GM23248 (cell line): ENCODE results near the gene GPR176.

Experiments
- EZH2 ChIP-seq: fragments of 200-600 bp; sonication (generic); IDR thresholded peaks from 2 replicates; pipeline ENCODE4 v1.6.1; 2018; ENCODE audit warnings: antibody characterized with exemption, mild to moderate bottlenecking; ENCODE audit not compliant: insufficient read depth, poor library complexity, severe bottlenecking
- EZH2phosphoT487 ChIP-seq: fragments of 200-600 bp; sonication (generic); IDR thresholded peaks from 2 replicates; pipeline ENCODE4 v1.6.1; 2018; ENCODE audit warnings: antibody characterized with exemption, moderate library complexity, mild to moderate bottlenecking, low read depth; ENCODE audit not compliant: insufficient read depth

GRCh38 chr15:39833515-39833981 lies 86.5 kb downstream of the GPR176 start:
- TF ChIP-seq EZH2 (no peak), EZH2phosphoT487 (peak; percentile 83; the same call in 1 of the 2 replicates)
